ENCODE data around the gene SLC1A1.
"Not testable (repeated sequence)": the region's sequence is repeated elsewhere in the genome, so short reads cannot be mapped to it uniquely, and the experiment has no call there.

SLC1A1 gene

DNA sequence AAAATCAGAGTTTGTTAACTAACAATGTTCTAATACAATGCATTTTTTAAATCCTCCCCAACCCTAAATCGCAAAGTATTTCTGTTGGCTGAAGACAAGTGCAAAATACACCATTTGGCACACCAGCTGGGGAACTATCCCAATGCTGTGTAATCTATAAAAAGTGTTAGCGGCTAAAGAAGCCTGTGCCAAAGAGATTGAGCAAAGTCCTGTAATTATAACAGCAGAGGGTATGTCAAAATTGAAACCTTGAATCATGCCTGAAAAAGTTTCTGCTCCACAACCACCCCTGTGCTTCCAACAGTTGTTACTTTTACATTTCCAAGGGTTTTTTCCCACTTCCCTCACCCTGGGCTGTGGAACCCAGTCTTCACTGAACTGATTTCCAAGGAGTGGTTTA, 88.7 kb downstream of the SLC1A1 start:
- DNase-seq (ENCODE audit: low spot score) = no peak

DNA sequence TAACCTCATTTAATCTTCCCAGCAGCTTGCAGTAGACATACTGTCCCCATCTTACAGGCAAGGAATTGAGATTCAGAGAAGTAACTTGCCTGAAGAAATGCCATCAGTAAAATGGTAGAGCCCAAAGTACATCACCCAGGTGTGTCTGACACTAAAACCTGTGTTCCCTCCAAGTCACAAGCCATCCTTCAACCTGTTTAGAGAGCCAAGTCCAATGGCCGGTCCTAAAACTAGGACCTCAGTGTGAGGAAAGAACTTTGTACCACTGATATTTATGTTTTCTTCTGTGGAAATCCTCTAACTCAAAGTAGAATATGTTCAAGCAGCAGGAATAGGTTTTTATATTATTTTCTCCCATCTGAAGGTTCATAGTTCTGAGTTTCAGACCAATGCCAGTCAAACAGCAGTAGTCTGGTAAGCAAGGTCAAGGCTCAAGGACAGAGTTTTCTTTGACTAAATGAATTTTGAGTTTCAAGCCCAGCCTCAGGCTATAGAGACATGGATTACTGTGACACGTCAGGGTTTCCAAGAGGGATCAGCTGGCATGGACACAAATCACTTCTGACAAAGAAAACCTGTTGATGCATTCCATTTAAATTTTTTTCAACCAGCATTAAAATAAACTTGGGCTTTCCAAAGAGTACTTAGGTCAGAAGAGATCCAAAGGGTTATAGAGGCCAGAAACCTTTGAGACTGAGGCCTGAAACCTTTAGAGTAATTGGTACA, 90.9 kb downstream of the SLC1A1 start:
- no peak for DNase-seq (ENCODE audit: low spot score)

DNA sequence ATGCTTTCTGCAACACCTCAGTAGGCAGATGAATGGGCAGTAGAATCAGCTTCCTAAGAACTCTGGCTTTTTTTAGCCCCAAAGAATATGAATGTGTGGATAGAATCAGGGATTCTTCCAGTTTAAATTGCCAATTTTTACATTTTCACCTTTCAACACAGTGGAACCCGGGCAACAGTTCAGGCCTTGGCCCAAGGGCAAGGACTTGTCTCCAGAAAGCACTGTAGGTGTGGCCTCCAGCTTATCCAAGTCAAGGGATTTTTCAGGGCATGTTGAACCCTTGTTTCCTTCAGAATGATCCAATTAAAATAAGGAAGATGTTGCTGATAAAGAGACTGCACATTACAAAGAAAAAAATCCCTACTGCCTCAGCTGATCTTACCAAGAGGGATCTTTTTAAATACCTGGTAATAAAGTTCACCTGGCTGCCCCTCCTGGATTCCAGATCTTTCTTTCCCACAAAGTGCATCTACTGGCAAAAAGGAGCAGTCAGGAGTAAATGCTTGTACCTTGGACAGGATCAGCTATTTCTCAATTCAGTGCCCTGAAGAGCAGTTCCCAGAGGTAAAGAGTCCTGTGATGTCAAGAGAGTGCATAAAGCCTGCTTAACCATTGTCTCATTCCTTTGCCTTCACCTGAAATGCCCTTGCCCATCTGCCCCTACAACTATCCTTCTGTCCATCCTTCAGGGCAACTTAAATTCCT, 91.7 kb downstream of the SLC1A1 start:
- DNase-seq (ENCODE audit: low spot score) = no peak

DNA sequence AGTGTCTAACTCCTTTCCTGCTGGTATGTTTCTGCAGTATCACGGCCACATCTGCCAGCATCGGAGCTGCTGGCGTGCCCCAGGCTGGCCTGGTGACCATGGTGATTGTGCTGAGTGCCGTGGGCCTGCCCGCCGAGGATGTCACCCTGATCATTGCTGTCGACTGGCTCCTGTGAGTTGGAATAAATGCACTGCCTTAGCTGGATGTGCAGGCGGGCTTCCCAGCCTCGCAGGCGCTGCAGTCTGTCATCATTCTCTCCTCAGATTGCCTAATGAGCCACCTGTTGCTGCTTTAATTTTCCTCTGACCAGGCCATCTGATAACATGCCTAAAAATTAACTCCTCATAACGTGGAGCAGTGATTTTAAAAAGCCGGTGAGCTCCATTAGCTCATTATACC, 92.7 kb downstream of the SLC1A1 start:
- no peak for DNase-seq (ENCODE audit: low spot score)

DNA sequence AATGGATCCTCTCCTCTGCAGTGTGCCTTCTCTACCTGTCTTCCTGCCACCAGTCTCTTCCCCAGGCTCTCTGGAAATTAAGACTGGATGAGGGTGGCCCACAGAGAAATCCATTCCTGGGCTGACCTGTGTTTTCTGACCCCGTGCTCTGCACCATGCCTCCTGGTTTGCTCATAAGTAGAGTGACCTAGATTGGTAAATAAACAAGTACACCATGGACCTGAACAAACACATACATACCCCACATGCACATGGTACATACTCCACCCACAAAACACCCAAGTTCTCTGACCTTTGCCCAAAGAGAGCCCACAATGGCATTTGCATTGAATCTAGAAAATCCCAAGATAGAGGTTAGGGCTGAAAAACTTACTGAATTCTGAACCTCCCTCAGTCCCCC, 94.4 kb downstream of the SLC1A1 start:
- DNase-seq (ENCODE audit: low spot score) = no peak

DNA sequence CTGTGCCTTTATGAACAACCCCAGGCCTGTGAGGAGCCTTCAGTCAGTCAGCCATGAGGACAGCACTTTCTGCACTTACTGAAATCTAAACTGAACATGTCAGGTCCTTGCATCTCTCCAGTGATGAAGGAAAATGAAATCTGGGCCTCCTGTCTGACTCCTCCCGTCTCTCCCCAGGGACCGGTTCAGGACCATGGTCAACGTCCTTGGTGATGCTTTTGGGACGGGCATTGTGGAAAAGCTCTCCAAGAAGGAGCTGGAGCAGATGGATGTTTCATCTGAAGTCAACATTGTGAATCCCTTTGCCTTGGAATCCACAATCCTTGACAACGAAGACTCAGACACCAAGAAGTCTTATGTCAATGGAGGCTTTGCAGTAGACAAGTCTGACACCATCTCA, 94.9 kb downstream of the SLC1A1 start:
- no peak for DNase-seq (ENCODE audit: low spot score)

DNA sequence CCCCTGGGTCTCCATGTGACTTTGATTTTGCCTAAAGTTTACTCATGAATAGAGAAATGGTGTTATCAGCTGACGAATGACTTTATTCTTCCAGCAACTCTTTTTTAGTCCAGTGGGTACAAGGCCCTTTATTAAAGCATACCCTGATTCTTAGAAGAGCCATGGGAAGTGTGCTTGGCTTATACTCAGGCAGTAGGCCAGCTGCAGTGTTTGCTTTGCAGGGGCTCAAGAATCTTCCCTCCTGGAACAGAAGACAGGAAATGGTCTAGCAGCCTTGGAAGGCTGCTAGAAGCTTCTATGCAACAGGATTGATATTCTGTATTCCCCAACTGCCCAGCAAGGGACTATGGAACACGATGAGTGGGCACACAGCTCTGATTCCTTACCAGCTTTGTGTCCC, 98.5 kb downstream of the SLC1A1 start:
- no peak for DNase-seq (ENCODE audit: low spot score)

DNA sequence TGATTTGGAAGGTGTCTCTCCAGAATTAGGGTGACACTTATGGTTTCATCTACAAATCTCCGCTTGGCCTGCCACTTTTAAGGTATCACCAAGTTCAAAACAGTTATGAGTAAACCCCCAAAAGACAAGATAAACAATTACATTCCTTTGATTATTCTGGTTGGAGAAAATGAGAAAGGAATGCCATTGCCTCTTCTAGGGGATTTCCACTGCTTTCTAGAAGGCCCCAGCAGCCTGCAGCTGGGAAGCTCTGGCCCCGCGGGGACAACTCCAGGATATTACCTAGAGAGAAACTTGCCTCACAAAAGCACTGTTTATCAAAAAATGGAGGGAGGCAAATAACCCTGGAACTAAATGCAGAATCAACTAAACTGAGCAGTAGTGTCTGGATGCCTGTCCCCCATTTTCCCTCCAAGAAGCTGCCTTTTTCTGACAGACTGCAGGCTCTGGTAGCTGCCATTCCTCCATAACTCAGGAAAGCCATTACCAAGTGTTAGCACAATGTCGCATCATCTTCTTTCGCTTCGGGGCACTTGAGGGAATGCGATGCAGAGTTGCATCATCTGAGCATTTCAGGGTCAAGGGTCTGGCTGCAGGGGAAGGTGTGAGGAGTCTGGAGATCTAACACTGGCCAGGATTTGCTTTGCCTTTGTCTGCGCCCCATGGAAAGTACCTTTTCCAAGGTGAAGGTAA, 100.3 kb downstream of the SLC1A1 start:
- DNase-seq (ENCODE audit: low spot score) = no peak

DNA sequence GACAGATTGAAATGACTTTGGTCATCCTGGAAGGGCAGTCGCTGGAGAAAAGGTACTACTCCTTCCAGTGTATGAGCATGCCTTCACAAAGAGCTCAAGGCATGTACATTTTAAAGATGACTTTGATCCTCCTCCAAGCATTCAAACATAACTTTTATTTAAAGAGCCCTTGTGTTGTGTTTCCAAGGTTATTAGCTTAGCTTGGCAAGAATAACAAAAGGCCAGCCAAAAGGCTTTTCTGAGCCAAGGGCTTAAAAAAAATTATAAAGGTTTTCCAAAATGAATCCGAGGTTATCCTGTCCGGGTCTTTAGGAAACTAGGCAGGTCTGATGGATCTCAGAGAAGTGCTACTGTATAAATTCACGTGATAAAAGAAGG, 100.8 kb downstream of the SLC1A1 start:
- DNase-seq (ENCODE audit: low spot score) = no peak

DNA sequence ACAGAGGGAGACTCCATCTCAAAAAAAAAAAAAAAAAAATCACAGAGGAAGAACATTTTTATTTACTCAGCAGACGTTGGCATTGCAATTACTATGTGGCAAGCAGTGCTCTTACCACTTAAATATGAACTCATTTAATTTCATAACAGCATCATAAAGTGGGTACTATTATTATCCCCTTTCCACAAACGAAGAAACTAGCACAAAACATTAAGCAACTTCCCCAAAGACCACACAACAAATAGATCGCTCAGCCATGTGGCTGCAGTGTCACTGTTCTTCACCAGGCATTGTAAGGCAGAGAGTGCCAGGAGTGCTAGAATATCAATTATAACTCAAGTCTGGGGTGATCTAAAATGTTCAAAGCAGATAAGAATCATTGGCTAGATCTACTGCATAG, 102.0 kb downstream of the SLC1A1 start:
- no peak for DNase-seq (ENCODE audit: low spot score)

DNA sequence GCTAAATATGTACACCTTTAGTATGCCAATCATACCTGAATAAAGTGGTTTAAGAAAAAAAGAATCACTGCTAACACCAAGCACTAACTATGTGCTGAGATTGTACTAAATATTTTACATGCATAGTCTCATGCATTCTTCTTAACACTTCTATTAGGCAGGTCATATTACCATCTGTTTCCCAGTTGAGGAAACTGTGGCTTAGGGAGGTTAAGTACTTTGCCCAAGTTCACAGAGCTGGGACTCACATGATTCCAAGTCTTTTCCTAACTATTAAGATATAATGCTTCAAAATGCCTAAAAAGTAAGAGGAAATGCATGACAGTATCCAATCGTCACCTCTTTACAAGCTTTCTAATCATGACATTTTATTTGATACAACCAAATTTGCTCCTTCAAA, 102.6 kb downstream of the SLC1A1 start:
- no peak for DNase-seq (ENCODE audit: low spot score)

DNA sequence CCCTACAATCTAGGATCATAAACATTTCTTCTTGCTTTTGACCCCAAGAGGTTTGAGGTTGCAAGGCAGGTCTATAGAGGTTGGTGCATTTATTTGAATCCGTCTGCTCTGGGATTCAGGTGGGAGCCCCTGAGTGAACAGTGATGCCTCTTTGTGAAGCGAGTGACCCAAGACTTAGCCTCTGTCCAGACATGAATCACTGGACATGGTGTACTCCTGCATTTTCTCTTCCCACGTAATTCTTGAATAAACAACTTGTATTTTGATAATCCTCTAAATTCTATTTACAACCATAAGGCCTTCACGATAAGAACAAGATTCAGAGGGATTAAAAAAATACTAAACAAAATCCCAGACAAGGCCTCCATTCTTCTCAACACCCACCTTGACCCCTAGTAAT, 104.3 kb downstream of the SLC1A1 start:
- DNase-seq (ENCODE audit: low spot score) = no peak

DNA sequence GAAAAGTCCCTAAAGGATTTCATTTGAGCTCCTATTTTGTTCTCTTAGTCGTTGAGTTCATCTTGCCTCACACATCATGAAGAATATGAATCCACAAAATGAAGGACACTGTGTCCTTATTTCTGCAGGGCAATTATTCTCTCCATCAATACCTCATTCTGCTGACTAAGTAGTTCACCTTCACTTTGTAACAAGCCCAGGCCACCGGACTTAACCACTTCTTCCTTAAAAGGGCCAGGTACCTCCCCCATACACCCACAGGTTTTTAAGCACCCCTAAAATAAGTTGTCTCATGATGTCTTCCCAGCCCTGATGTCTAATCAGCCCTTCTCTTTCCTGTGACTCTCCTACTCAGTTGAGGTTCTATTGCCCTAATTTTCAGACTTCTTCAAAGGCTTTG, 104.7 kb downstream of the SLC1A1 start:
- no peak for DNase-seq (ENCODE audit: low spot score)

DNA sequence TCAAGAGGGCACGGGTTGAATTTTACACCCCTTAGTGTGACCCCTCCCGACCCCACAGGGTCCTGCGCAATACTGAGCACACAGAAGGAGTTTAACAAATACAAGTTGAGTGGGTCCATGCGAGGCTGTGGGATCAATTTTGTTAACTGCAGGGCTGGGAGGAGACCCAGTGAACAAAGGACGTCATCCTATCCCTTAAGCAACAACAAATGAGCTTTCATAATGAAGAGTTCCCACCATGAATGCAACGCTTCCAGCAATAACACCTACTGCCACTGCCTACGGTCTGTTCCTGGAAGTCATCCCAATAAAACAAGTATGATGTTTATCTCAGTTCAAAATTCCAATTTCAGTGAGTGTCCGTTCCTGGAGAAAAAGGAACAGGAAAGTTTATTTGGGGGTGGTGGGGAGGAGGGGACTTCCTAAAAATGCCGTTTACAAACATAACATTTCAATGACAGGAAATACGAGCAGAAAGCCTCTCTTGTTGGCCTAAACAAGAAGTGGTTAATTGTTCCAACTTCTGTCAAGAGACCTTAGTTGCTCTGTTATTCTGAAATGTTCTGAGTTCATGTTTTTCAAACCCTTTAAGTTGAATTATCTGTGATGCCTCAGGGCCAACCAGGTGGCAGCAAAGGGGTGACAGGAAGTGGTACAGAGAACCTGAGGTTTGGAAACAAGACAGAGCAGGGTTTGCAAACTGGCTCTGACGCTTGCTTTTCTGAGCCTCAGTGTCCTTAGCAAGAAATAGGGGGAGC, 106.1 kb downstream of the SLC1A1 start:
- no peak for DNase-seq (ENCODE audit: low spot score)

DNA sequence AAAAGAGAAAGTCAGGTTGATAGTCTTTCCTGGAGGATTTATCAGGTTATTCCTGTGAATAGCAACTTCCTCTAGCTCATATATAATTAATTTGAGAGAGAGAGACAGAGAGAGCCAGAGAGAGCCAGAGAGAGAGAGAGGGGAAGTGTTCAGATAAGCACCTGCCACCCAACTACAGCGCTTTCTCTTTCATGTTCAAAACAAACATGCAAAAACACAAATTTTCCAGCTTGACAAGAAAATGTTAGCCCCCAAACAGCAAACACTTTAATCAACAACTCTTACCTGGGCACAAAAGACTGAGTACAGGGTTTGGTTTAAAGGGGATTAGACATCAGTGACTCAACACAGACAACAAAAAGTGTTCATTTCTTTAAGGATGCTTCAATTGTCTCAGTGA, 110.1 kb downstream of the SLC1A1 start:
- DNase-seq (ENCODE audit: low spot score) = no peak

DNA sequence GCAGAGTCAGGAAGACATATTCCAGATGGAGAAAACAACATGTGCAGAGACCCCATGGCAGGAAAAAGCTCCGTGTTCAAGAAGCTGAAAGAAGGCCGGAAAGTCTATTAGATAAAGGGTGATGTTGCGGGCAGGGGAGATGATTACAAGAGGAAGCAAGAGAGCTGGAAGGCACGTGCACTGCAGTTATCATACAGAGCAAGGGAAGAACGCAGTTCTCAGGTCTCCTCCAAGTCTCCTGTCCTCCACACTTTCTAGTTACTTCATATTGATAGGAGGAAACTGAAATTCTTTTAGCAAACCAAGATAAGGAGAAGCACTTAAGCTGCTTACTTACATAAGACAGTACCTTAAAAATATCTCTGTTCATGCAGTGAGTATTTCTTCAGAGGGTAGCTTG, 113.6 kb downstream of the SLC1A1 start:
- DNase-seq (ENCODE audit: low spot score) = no peak

DNA sequence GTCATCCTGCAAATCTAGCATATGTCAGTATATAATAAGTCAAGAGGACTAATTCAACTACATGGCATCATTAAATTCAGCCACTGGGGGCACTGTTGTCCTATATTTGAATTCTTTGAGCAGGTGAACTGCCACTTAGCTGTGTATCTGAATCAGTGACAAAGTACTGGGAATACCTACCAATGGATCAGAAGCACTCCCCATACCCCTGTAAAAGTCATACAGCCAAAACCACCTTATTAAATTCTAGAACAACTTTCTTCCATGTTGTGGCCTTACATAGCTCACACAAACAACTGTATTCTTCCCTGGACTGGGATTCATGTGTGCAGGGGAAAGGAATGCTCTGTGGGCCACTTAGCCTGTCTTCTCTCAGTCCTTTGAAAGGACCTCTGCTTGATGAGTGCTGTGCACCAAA, 114.4 kb downstream of the SLC1A1 start:
- peak; percentile 57 for DNase-seq (ENCODE audit: low spot score)

DNA sequence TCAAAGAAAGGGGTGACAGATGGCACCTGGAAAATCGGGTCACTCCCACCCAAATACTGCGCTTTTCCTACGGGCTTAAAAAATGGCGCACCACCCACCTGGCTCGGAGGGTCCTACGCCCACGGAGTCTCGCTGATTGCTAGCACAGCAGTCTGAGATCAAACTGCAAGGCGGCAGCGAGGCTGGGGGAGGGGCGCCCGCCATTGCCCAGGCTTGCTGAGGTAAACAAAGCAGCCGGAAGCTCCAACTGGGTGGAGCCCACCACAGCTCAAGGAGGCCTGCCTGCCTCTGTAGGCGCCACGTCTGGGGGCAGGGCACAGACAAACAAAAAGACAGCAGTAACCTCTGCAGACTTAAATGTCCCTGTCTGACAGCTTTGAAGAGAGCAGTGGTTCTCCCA, 115.8 kb downstream of the SLC1A1 start:
- DNase-seq (ENCODE audit: low spot score) = not testable (repeated sequence)

DNA sequence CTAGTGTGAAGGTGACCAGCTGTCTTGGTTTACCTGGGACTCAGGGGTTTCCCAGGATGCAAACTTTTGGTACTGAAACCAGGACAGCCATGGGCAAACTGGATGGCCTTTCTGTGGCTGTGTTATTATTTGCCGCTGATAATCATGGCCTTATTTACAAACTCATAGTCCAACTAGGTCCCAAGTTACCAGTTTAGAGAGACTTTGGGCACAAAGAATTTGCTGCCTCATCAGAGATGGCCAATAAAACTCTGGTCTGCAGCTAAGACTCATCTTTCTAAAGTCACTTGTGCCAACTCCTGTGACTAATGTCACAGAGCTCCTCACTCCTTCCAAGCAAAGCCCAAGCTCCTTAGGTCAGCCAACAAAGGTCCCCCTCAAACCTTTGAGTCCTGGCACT, 124.4 kb downstream of the SLC1A1 start:
- no peak for DNase-seq (ENCODE audit: low spot score)

DNA sequence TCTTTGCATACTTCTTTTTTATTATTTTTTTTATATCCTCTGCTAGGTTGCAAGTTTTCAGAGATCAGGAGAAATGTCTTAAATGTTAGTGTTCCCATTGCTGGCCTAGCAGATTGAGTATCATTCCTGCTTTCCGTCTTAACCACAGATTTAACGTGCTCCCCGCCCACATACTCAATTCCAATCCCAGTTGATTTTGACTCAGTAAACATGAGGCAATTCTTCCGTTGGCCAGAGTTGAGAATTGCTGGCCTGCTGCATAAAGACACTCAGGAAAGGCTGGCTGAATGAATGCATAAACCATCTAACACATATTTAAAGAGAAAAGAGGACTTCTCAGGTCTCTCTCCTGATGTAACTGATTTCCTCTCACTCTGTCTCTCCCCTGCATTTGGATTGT, 125.0 kb downstream of the SLC1A1 start:
- no peak for DNase-seq (ENCODE audit: low spot score)

DNA sequence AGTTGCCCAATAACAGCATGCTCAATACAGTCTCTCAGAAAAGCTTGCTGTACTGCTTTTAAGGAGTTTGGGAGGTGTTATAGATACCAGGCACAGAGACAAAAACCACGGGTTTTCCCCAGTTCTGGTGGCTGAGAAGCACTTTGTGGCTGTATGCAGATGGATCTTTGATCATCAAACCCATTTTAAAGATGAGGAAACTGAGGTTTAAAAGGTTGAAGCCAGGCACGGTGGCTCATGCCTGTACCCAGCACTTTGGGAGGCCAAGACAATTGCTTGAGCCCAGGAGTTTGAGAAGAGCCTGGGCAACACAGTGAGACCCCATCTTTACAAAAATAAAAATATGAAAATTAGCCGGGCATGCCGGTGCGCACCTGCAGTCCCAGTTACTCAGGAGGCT, 125.5 kb downstream of the SLC1A1 start:
- DNase-seq (ENCODE audit: low spot score) = no peak

DNA sequence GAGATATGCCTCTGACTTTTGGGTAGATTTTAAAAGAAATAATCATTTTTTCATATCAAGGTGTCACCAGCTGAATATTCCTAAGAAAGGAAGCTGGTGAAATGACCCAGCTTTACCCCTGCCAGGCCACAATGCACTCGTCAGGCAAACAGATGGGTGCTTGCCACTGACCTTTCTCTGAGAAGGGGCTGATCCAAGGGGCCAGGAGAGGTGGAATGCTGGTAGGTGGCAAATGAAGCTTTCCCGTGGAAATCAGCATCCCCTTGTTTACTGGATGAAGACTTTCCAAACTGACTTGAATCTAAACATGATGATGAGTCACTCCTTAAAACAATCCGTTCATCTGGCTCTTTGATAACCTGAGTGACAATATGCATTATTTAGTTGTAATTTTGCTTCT, 127.5 kb downstream of the SLC1A1 start:
- no peak for DNase-seq (ENCODE audit: low spot score)

DNA sequence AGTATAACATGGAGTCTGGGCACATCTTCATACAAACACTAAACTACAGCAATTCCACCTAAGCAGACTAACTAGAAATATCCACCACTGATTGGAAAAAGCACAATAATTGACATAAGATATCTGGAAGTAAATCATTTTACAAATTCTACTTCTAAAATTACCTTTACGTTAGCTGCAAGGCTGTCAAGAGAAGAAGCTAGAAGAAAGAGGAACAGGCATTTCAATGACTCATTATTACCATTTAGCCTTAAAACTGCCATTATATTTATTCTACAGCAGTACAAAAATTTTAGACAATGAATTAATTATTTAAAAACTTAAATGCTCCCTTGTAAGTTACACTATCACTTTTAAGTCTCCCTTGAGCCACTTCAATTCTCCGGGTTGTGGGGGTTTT, 128.4 kb downstream of the SLC1A1 start:
- DNase-seq (ENCODE audit: low spot score) = no peak
